H1 (cell line): ENCODE data around the gene HECTD4. TPM values are rescaled to one million over a fixed set of nuclear protein-coding genes. Genes with fewer than 3 reads are reported as not detected.

ENCODE experiments used
- BCL11A ChIP-seq, 2 experiments: IDR thresholded peaks; one replicate each; pipeline ENCODE4 v1.6.1; 2011; ENCODE audit warnings: low read depth in 2 of 2, low read length in 2 of 2, mild to moderate bottlenecking in 2 of 2
- CBX8 ChIP-seq: fragments of 300-800, 300-1000 bp; sonication (generic); IDR thresholded peaks from 2 replicates; pipeline ENCODE4 v1.7.1; 2016; ENCODE audit warnings: low read depth, low read length, borderline replicate concordance
- CEBPB ChIP-seq: IDR thresholded peaks from 2 replicates; pipeline ENCODE4 v1.6.1; 2012; ENCODE audit warnings: low read depth, low read length
- POLR2AphosphoS5 ChIP-seq: IDR thresholded peaks from 2 replicates; pipeline ENCODE4 v1.6.1; 2011; ENCODE audit warnings: low read depth, low read length
- YY1 ChIP-seq: IDR thresholded peaks from 2 replicates; pipeline ENCODE4 v1.6.1; 2011; ENCODE audit warnings: low read depth, mild to moderate bottlenecking, low read length
- polyA plus RNA-seq, 7 experiments: library from polyadenylated mRNA; depleted of rRNA in 3 of 7; stranded (reverse) in 5 of 7; unstranded in 2 of 7; fragments of >200 nt in 5 of 7; fragments of 200-250 nt in 2 of 7; gene quantifications; 1 replicate in 5 of 7; 2 replicates in 1 of 7; 4 replicates in 1 of 7; pipeline versions ENCODE4 v1.2.1 to v1.2.3, GENCODE V29; 2011 to 2013; ENCODE audit warnings: missing spikeins in 2 of 7, mixed read lengths in 2 of 7
- total RNA-seq: library from RNA; stranded (reverse); fragmentation: NEBNext Ultra II Directional; extraction: Animal tissue kit (Norgen Biotek cat#: 25700); gene quantifications from 2 replicates; pipeline ENCODE4 v1.2.1, GENCODE V29; 2021

HECTD4 gene
- total and polyA plus RNA-seq, 2 of the 8 experiments (the other 6 are each of a cell fraction or from before 2014, with no cell fraction given), result 6.5 to 33.7 TPM

GRCh38 chr12:112131686-112132085 lies 250.5 kb downstream of the HECTD4 start (continued):
- TF ChIP-seq POLR2AphosphoS5 (no peak), CBX8 (no peak), YY1 (no peak), BCL11A (IDR thresholded peaks at IDR 0.05; ENCODE audit: low read depth in 2 of 2, low read length in 2 of 2) (no peak), CEBPB (no peak)
